CD4-positive, alpha-beta T cell (primary cell): Measurements from ENCODE around the gene IQCH. TPM values are rescaled to one million over a fixed set of nuclear protein-coding genes. Genes with fewer than 3 reads are reported as not detected.
A peak's percentile ranks its signal among the peaks of the same experiment; 100 is the strongest.
"Not testable (repeated sequence)": the region's sequence is repeated elsewhere in the genome, so short reads cannot be mapped to it uniquely, and the experiment has no call there.

ENCODE experiments used
- ATAC-seq: fragments of 200-7000 bp; cut with Tn5 transposase; one replicate; pipeline ENCODE4 v1.10.0; 2022; ENCODE audit warnings: mild to moderate bottlenecking; ENCODE audit not compliant: poor library complexity
- CTCF ChIA-PET: fragments of 350-600 bp; sonication (Branson Sonifier 250); formaldehyde crosslinking; loops from one replicate; lab custom pipeline; 2021; ENCODE audit warnings: antibody characterized with exemption, inconsistent platforms; lab: Charles Lee
- POLR2A ChIA-PET: fragments of 350-600 bp; sonication (Branson Sonifier 250); formaldehyde crosslinking; loops from one replicate; lab custom pipeline; 2021; ENCODE audit warnings: antibody characterized with exemption, inconsistent platforms; lab: Charles Lee
- DNase-seq, 14 experiments: peaks; one replicate each; pipeline ENCODE4 v3.0.0-alpha.2; 2013 to 2020; ENCODE audit warnings: mixed read lengths in 2 of 14
- H3K27ac ChIP-seq, 2 donors: one replicate each; pipeline versions ENCODE4 v1.5.1 to v1.7.0; 2013; ENCODE audit warnings: low read length in 2 of 2, low read depth in 1 of 2, mild to moderate bottlenecking in 1 of 2
- H3K27me3 ChIP-seq, 2 experiments: 1 replicate in 1 of 2; 2 replicates in 1 of 2; pipeline versions ENCODE4 v1.6.1 to v1.7.0; 2013; ENCODE audit warnings: low read length in 2 of 2, control low read depth in 1 of 2, mild to moderate bottlenecking in 1 of 2, moderate library complexity in 1 of 2; ENCODE audit not compliant: insufficient read depth in 2 of 2, control insufficient read depth in 1 of 2
- H3K36me3 ChIP-seq: one replicate; pipeline ENCODE4 v1.6.1; 2013; ENCODE audit warnings: low read length, control low read depth; ENCODE audit not compliant: insufficient read depth
- H3K4me1 ChIP-seq: one replicate; pipeline ENCODE4 v1.6.1; 2013; ENCODE audit warnings: low read length, control low read depth; ENCODE audit not compliant: insufficient read depth
- H3K4me3 ChIP-seq: one replicate; pipeline ENCODE4 v1.5.1; 2013; ENCODE audit warnings: mild to moderate bottlenecking, low read length, moderate library complexity
- H3K9me3 ChIP-seq, 2 experiments: 1 replicate in 1 of 2; 2 replicates in 1 of 2; pipeline versions ENCODE4 v1.6.1 to v1.7.0; 2013; ENCODE audit warnings: low read length in 2 of 2, mild to moderate bottlenecking in 2 of 2, control low read depth in 1 of 2, moderate library complexity in 1 of 2; ENCODE audit not compliant: control insufficient read depth in 1 of 2, insufficient read depth in 1 of 2
- H3K27ac Mint-ChIP-seq: one replicate; pipeline ENCODE4 v1.8.0; 2020; ENCODE audit warnings: mixed read lengths
- H3K27me3 Mint-ChIP-seq: one replicate; pipeline ENCODE4 v1.8.0; 2021; ENCODE audit warnings: mixed read lengths
- H3K36me3 Mint-ChIP-seq: one replicate; pipeline ENCODE4 v1.8.0; 2021; ENCODE audit warnings: low read depth, mixed read lengths
- H3K4me1 Mint-ChIP-seq: one replicate; pipeline ENCODE4 v1.8.0; 2021; ENCODE audit warnings: low read depth, mixed read lengths
- H3K4me3 Mint-ChIP-seq: one replicate; pipeline ENCODE4 v1.8.0; 2020; ENCODE audit warnings: mild to moderate bottlenecking, mixed read lengths
- H3K9me3 Mint-ChIP-seq: one replicate; pipeline ENCODE4 v1.8.0; 2020; ENCODE audit warnings: mixed read lengths
- CTCF ChIP-seq: fragments of 200-600 bp; IDR thresholded peaks from one replicate; pipeline ENCODE4 v1.8.0; 2022; ENCODE audit warnings: antibody characterized with exemption, mild to moderate bottlenecking
- intact Hi-C, 2 experiments: fragments of 100-400 bp; cut with DNase I in 1 of 2; cut with micrococcal nuclease in 1 of 2; formaldehyde crosslinking; loops; one replicate each; pipeline versions ENCODE4 v1.15.1 to v1.9.0; 2023 to 2025; cut with DNase I, micrococcal nuclease
- total RNA-seq, 174 experiments: library from RNA in 2 of 174; stranded (reverse) in 2 of 174; gene quantifications; one replicate each; pipeline ENCODE4 v1.2.3 and lab custom pipeline; 2021 to 2026

Gene IQCH
- total RNA-seq, 2 experiments from 2014 or later: 0.85 to 1.3 TPM

GRCh38 chr15:67446449-67446848 is 191.9 kb downstream of the IQCH start:
- Histone ChIP-seq H3K27me3 (no peaks in the 10 kb centered on the region), H3K27ac (no peak overlapping the region), H3K36me3 (no peaks in the 10 kb centered on the region), H3K4me1 (no peaks in the 10 kb centered on the region), H3K9me3 (no peaks in the 10 kb centered on the region), H3K4me3 (no peak overlapping the region)
- no peaks in the 10 kb centered on the region for H3K36me3 Mint-ChIP-seq
- H3K4me3 Mint-ChIP-seq: no peak overlapping the region
- no peaks in the 10 kb centered on the region for H3K9me3 Mint-ChIP-seq
- ATAC-seq (no peak), DNase-seq (no peak)
- H3K4me1 Mint-ChIP-seq: no peaks in the 10 kb centered on the region
- POLR2A ChIA-PET: no interaction called here
- H3K27ac Mint-ChIP-seq: no peak overlapping the region
- intact Hi-C loops: no loop called here
- H3K27me3 Mint-ChIP-seq: no peaks in the 10 kb centered on the region
- TF ChIP-seq CTCF: no peak
- CTCF ChIA-PET: no interaction called here

- DNase-seq, H3K4me1 ChIP-seq, H3K27ac Mint-ChIP-seq, H3K27me3 Mint-ChIP-seq, ATAC-seq, H3K36me3 ChIP-seq, H3K36me3 Mint-ChIP-seq, H3K4me3 Mint-ChIP-seq, intact Hi-C loops, H3K4me1 Mint-ChIP-seq, H3K27ac ChIP-seq, H3K27me3 ChIP-seq, H3K4me3 ChIP-seq, H3K9me3 Mint-ChIP-seq, H3K9me3 ChIP-seq, CTCF ChIA-PET, POLR2A ChIA-PET: not testable (repeated sequence)
Measured at GRCh38 chr15:67448372-67448771, 193.8 kb downstream of the IQCH start.

GRCh38 chr15:67453703-67454102 is 199.1 kb downstream of the IQCH start:
- DNase-seq, H3K27ac ChIP-seq, POLR2A ChIA-PET, H3K4me1 Mint-ChIP-seq, CTCF ChIA-PET, H3K4me1 ChIP-seq, ATAC-seq, intact Hi-C loops, H3K36me3 Mint-ChIP-seq, H3K4me3 ChIP-seq, H3K36me3 ChIP-seq, H3K9me3 Mint-ChIP-seq, H3K27ac Mint-ChIP-seq, H3K27me3 ChIP-seq, H3K9me3 ChIP-seq, H3K4me3 Mint-ChIP-seq: not testable (repeated sequence)
- peaks cover 18% of the 10 kb centered on the region for H3K27me3 Mint-ChIP-seq

GRCh38 chr15:67456677-67457529 is 202.3 kb downstream of the IQCH start:
- Mint-ChIP-seq H3K4me1 (no peaks in the 10 kb centered on the region), H3K27ac (no peak overlapping the region), H3K9me3 (no peaks in the 10 kb centered on the region), H3K36me3 (no peaks in the 10 kb centered on the region), H3K4me3 (no peak overlapping the region), H3K27me3 (peaks cover 18% of the 10 kb centered on the region)
- Histone ChIP-seq H3K4me1 (peaks cover 4% of the 10 kb centered on the region), H3K27me3 (peaks cover 0 to 6% of the 10 kb centered on the region in 2 experiments), H3K36me3 (no peaks in the 10 kb centered on the region), H3K4me3 (no peak overlapping the region), H3K9me3 (no peaks in the 10 kb centered on the region), H3K27ac (no peak overlapping the region)
- POLR2A ChIA-PET: interaction anchor here (0.8 to 1.3 kb wide), 5 partner anchors 64 to 510 kb away, joined by 3 read pairs; partner anchors contain the start of genes C15orf61 and MAP2K5
- ATAC-seq (peak; percentile 91), DNase-seq (peak; percentile 70 to 90 (median 81))
- TF ChIP-seq CTCF: peak; percentile 82
- intact Hi-C loops: loop anchor here (1.0 to 5.0 kb wide), 3 partner anchors 65 to 379 kb away; partner anchors contain the start of genes C15orf61 (in 1 of the 2) and MAP2K5 (in 1 of the 2)
- CTCF ChIA-PET: interaction anchor here (0.8 to 1.6 kb wide), 10 partner anchors 10 to 382 kb away, joined by 3 to 16 read pairs (median 4); partner anchors contain the start of gene RNU6-1
